B cell (primary cell): ENCODE measurements around the gene TXNRD1. TPM values are rescaled to one million over a fixed set of nuclear protein-coding genes. Genes with fewer than 3 reads are reported as not detected.

Source experiments
- ATAC-seq: fragments of 200-7000 bp; cut with Tn5 transposase; one replicate; pipeline ENCODE4 v1.10.0; 2021; ENCODE audit warnings: low read depth, mild to moderate bottlenecking, moderate number of reproducible peaks, moderate library complexity
- CTCF ChIA-PET: fragments of 350-600 bp; sonication (Branson Sonifier 250); formaldehyde crosslinking; loops from one replicate; lab custom pipeline; 2021; ENCODE audit warnings: antibody characterized with exemption, inconsistent platforms; lab: Charles Lee
- POLR2A ChIA-PET: fragments of 350-600 bp; sonication (Branson Sonifier 250); formaldehyde crosslinking; loops from one replicate; lab custom pipeline; 2021; ENCODE audit warnings: antibody characterized with exemption; lab: Charles Lee
- DNase-seq: peaks from one replicate; pipeline ENCODE4 v3.0.0; 2013
- H2AFZ ChIP-seq: 2 replicates; pipeline ENCODE4 v1.6.1; 2012; ENCODE audit warnings: mild to moderate bottlenecking, low read depth, low read length; ENCODE audit not compliant: insufficient read depth, poor library complexity, severe bottlenecking
- H3K27ac ChIP-seq, 2 donors: 1 replicate in 1 of 2; 2 replicates in 1 of 2; pipeline ENCODE4 v1.5.1; 2012 to 2013; ENCODE audit warnings: low read length in 2 of 2, mild to moderate bottlenecking in 2 of 2, moderate library complexity in 1 of 2
- H3K27me3 ChIP-seq, 4 experiments: fragments of 200-600 bp in 1 of 4; sonication (generic) in 1 of 4; replicated peaks in 1 of 4; 1 replicate in 2 of 4; 2 replicates in 2 of 4; pipeline versions ENCODE4 v1.6.1 to v1.7.0; 2013 to 2016; ENCODE audit warnings: low read length in 3 of 4, mild to moderate bottlenecking in 2 of 4, mixed read lengths in 1 of 4, moderate library complexity in 1 of 4; ENCODE audit not compliant: insufficient read depth in 4 of 4, control insufficient read depth in 3 of 4; ENCODE audit errors: control extremely low read depth in 1 of 4
- H3K36me3 ChIP-seq, 2 experiments: replicated peaks in 1 of 2; 1 replicate in 1 of 2; 2 replicates in 1 of 2; pipeline versions ENCODE4 v1.6.1 to v1.7.1; 2013; ENCODE audit warnings: low read length in 1 of 2; ENCODE audit not compliant: insufficient read depth in 2 of 2, control insufficient read depth in 1 of 2; ENCODE audit errors: control extremely low read depth in 1 of 2, extremely low read depth in 1 of 2
- H3K4me1 ChIP-seq, 2 donors: fragments of 200-600 bp in 1 of 2; sonication (generic) in 1 of 2; 1 replicate in 1 of 2; 2 replicates in 1 of 2; pipeline versions ENCODE4 v1.5.1 to v1.6.1; 2013 to 2017; ENCODE audit warnings: low read length in 2 of 2; ENCODE audit not compliant: control insufficient read depth in 2 of 2, insufficient read depth in 2 of 2
- H3K4me2 ChIP-seq: replicated peaks from 2 replicates; pipeline ENCODE3; 2012; ENCODE audit warnings: mild to moderate bottlenecking, low read depth, low read length; ENCODE audit not compliant: poor library complexity, severe bottlenecking
- H3K4me3 ChIP-seq, 5 experiments: fragments of 200-600 bp in 1 of 5; sonication (generic) in 1 of 5; 1 replicate in 3 of 5; 2 replicates in 2 of 5; pipeline versions ENCODE4 v1.5.1 to v1.7.0; 2011 to 2016; ENCODE audit warnings: low read length in 4 of 5, mild to moderate bottlenecking in 4 of 5, low read depth in 2 of 5, control low read depth in 1 of 5, moderate library complexity in 1 of 5; ENCODE audit not compliant: insufficient read depth in 1 of 5; ENCODE audit errors: control extremely low read depth in 1 of 5, extremely low read depth in 1 of 5
- H3K79me2 ChIP-seq: fragments of 200-600 bp; sonication (generic); one replicate; pipeline ENCODE4 v1.6.0; 2016; ENCODE audit warnings: low read length; ENCODE audit not compliant: control insufficient read depth, insufficient read depth
- H3K9ac ChIP-seq: fragments of 200-600 bp; sonication (generic); 2 replicates; pipeline ENCODE4 v1.6.1; 2017; ENCODE audit warnings: mild to moderate bottlenecking, low read length, moderate library complexity
- H3K9me3 ChIP-seq, 3 donors: one replicate each; pipeline versions ENCODE4 v1.6.1 to v1.7.1; 2013; ENCODE audit warnings: low read length in 2 of 3; ENCODE audit not compliant: control insufficient read depth in 2 of 3, insufficient read depth in 1 of 3; ENCODE audit errors: control extremely low read depth in 1 of 3
- H4K20me1 ChIP-seq: 2 replicates; pipeline ENCODE4 v1.6.0; 2012; ENCODE audit warnings: mild to moderate bottlenecking, low read length; ENCODE audit not compliant: insufficient read depth, control insufficient read depth, poor library complexity, severe bottlenecking
- H3K27ac Mint-ChIP-seq: one replicate; pipeline ENCODE4 v1.8.0; 2021; ENCODE audit warnings: mixed read lengths
- H3K27me3 Mint-ChIP-seq: one replicate; pipeline ENCODE4 v1.8.0; 2021; ENCODE audit warnings: mixed read lengths
- H3K4me1 Mint-ChIP-seq: one replicate; pipeline ENCODE4 v1.8.0; 2021; ENCODE audit warnings: mixed read lengths
- H3K4me3 Mint-ChIP-seq: one replicate; pipeline ENCODE4 v1.8.0; 2021; ENCODE audit warnings: mixed read lengths
- H3K9me3 Mint-ChIP-seq: one replicate; pipeline ENCODE4 v1.8.0; 2022; ENCODE audit warnings: mixed read lengths; ENCODE audit not compliant: insufficient read depth
- EZH2 ChIP-seq: IDR thresholded peaks from 2 replicates; pipeline ENCODE4 v1.6.1; 2012; ENCODE audit warnings: borderline replicate concordance, low read depth, mild to moderate bottlenecking, moderate library complexity, low read length; ENCODE audit not compliant: insufficient read depth, poor library complexity, severe bottlenecking
- WGBS: methylation state at CpG from one replicate; pipeline ENCODE4 v1.1.5; 2013; ENCODE audit warnings: missing lambda C conversion rate; ENCODE audit not compliant: insufficient coverage; 5-methylcytosine and 5-hydroxymethylcytosine counted together
- intact Hi-C: fragments of 100-400 bp; cut with micrococcal nuclease; formaldehyde crosslinking; loops from one replicate; pipeline ENCODE4 v1.10.0; 2022
- polyA plus RNA-seq: library from polyadenylated mRNA; depleted of rRNA; stranded (reverse); fragments of >200 nt; gene quantifications from 2 replicates; pipeline ENCODE4 v1.2.3, GENCODE V29; 2012
- total RNA-seq, 2 donors: library from RNA; stranded (reverse); fragments of 120-200 nt in 1 of 2; gene quantifications; 1 replicate in 1 of 2; 2 replicates in 1 of 2; pipeline versions ENCODE4 v1.2.3 to v1.2.4, GENCODE V29; 2013 to 2022
- TF ChIP-seq, protein P1 (sequence below): fragments of 200-600 bp; IDR thresholded peaks from one replicate; pipeline ENCODE4 v1.8.0; 2022; ENCODE audit warnings: antibody characterized with exemption, mild to moderate bottlenecking

TXNRD1 gene
- total and polyA plus RNA-seq, 2 donors (not counting 1 experiment from before 2014, with no cell fraction given): 10.1 to 44.6 TPM

GRCh38 chr12:104204690-104205480 is 10.7 kb upstream of the TXNRD1 start:
- peaks cover 12% of the 10 kb centered on the region for H3K27me3 Mint-ChIP-seq
- DNase-seq: no peak

More at GRCh38 chr12:104204690-104205480, 10.7 kb upstream of the TXNRD1 start:
- Histone ChIP-seq H3K4me2 (no peak overlapping the region), H3K27ac (no peak overlapping the region), H3K9ac (no peak overlapping the region), H3K27me3 (peaks cover 0 to 3% (median 0%) of the 10 kb centered on the region in 4 experiments), H3K4me3 (no peak overlapping the region), H3K9me3 (peaks cover 0 to 6% (median under 1%) of the 10 kb centered on the region in 3 donors), H2AFZ (no peak overlapping the region), H4K20me1 (no peaks in the 10 kb centered on the region), H3K79me2 (no peaks in the 10 kb centered on the region), H3K36me3 (no peaks in the 10 kb centered on the region), H3K4me1 (no peaks in the 10 kb centered on the region)
- intact Hi-C loops: loop anchor here (5.0 kb wide), 1 partner anchor 672 kb away; no protein-coding TSS in a partner anchor
- no peak for ATAC-seq
- ChIA-PET POLR2A (interaction anchor here (0.7 kb wide), 1 partner anchor 17 kb away, joined by 8 read pairs; no protein-coding TSS in a partner anchor), CTCF (interaction anchor here (0.6 to 2.2 kb wide), 2 partner anchors 175 to 1178 kb away, joined by 3 to 8 read pairs; no protein-coding TSS in a partner anchor)
- no peak overlapping the region for H3K27ac Mint-ChIP-seq
- peaks cover 1% of the 10 kb centered on the region for H3K4me1 Mint-ChIP-seq
- H3K4me3 Mint-ChIP-seq: no peak overlapping the region
- WGBS: 98% methylated on average over 15 of the region's 19 CpGs
- no peak for TF ChIP-seq EZH2
- TF ChIP-seq, protein P1, sequence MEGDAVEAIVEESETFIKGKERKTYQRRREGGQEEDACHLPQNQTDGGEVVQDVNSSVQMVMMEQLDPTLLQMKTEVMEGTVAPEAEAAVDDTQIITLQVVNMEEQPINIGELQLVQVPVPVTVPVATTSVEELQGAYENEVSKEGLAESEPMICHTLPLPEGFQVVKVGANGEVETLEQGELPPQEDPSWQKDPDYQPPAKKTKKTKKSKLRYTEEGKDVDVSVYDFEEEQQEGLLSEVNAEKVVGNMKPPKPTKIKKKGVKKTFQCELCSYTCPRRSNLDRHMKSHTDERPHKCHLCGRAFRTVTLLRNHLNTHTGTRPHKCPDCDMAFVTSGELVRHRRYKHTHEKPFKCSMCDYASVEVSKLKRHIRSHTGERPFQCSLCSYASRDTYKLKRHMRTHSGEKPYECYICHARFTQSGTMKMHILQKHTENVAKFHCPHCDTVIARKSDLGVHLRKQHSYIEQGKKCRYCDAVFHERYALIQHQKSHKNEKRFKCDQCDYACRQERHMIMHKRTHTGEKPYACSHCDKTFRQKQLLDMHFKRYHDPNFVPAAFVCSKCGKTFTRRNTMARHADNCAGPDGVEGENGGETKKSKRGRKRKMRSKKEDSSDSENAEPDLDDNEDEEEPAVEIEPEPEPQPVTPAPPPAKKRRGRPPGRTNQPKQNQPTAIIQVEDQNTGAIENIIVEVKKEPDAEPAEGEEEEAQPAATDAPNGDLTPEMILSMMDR: no peak
- H3K9me3 Mint-ChIP-seq: peaks cover 5% of the 10 kb centered on the region
